ENCODE data around the gene ELL.

- no peak for TF ChIP-seq CTCF (IDR thresholded peaks at IDR 0.05)
- TF ChIP-seq POLR2AphosphoS5 (IDR thresholded peaks at IDR 0.05): no peak
These were observed 102.0 kb downstream of the ELL start for GRCh38 chr19:18419699-18420460.
